Activated CD8-positive, alpha-beta memory T cell treated with anti-CD3 and anti-CD28 coated beads for 1 hour (primary cell): Measurements from ENCODE around the gene ZFAND3.
A peak's percentile ranks its signal among the peaks of the same experiment; 100 is the strongest.

Experiments used
- DNase-seq, 2 donors: peaks; one replicate each; pipeline ENCODE4 v3.0.0-alpha.2; 2020; ENCODE audit warnings: low read depth in 1 of 2; ENCODE audit errors: extremely low read depth in 1 of 2

ZFAND3 gene

DNA sequence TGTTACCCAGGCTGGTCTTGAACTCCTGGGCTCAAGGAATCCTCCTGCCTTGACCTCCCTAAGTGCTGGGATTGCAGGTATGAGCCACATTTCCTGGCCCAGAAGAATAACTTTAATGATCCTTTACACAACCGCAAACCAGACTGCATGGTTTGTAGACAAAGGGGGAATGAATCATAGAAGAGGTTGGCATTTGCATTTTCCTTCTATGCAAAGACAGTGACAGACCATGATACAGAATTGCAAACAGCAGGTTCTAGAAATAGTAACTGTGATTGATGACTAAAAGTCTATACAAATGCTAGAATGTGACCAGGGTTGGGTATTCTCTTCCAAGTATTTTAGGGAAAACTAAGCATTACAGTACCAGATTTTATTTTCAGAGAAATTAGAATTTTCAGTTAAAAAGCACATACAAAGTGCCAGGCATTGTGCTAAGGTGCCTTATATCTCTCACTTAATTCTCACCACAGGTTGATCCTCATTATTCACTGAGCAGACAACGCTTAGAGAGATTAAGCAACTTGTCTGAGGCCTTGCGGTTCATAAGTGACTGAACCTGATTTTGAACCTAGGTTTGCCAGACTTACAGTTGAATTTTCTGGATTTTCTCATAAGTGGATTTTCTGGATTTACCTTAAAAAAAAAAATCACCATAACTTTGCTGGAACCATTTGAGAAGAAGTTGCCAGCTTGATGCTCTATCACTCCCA, 146.6 kb downstream of the ZFAND3 start:
- DNase-seq, result no peak

- no peak for DNase-seq
These were observed 147.3 kb downstream of the ZFAND3 start for GRCh38 chr6:37966801-37967200.

DNA sequence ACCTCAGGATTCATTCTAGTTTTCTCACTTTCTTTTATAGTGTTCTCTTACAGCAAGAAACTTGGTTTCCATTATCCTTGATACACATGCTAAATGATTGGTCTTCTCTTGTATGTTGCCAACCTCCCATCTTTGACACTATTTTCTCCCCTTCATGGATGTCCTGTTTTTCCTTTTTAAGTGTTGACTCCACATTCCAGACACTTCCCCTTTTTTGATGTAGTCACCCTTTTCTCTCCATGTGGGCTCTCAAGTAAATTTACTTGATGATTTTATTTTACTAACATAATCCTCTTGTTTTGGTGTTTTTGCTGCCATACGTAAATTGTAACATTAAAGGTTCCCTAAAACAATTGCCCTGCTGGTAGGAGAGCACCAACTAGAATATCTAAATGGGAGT, 148.1 kb downstream of the ZFAND3 start:
- DNase-seq, result no peak

GRCh38 chr6:37971266-37971665, 151.7 kb downstream of the ZFAND3 start:
- no peak for DNase-seq

- DNase-seq, result no peak
These were observed 152.3 kb downstream of the ZFAND3 start for GRCh38 chr6:37971711-37972390.

GRCh38 chr6:37972994-37973757, 153.6 kb downstream of the ZFAND3 start:
- no peak for DNase-seq

DNA sequence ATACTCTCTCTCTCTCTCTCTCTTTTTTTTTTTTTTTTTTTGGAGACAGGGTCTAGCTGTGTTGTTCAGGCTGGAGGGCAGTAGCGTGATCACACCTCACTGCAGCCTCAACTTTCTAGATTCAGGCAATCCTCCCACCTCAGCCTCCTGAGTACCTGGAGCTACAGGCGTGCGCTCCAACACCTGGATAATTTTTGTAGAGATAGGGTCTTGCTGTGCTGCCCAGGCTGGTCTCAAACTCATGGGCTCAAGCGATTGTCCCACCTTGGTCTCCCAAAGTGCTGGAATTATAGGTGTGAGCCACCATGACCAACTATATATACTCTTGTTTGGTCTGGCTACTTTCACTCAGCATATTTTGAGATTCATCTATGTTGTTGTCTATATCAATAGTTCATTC, 154.9 kb downstream of the ZFAND3 start:
- no peak for DNase-seq

DNA sequence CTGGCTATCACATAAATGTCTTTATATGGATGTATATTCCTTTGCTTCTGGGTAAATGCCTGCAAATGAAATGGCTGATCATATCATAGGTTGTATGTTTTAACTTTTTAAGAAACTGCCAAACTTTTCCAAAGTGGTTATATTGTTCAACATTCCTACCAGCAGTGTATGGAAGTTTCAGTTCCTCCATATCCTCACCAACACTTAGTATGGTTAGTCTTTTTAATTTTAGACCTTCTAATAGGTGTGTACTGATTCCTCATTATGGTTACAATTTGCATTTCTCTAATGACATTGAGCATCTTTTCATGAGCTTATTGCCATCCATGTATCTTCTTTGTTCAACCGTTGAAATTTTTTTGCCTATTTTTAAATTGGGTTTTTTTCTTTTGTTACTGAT, 155.4 kb downstream of the ZFAND3 start:
- DNase-seq, result no peak

DNA sequence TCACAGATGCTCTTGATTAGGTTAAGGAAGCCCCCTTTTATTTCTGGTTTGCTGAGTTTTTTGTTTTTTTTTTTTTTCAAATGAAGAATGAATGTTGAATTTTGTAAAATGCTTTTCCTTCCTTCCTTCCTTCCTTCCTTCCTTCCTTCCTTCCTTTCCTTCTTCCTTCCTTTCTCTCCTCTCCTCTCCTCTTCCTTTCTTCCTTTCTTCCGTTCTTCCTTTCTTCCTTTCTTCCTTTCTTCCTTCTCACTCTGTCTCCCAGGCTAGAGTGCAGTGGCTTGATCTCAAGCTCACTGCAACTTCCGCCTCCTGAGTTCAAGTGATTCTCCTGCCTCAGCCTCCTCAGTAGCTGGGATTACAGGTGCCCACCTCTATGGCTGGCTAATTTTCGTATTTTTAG, 158.2 kb downstream of the ZFAND3 start:
- no peak for DNase-seq

GRCh38 chr6:37979392-37980221, 160.1 kb downstream of the ZFAND3 start:
- no peak for DNase-seq

DNA sequence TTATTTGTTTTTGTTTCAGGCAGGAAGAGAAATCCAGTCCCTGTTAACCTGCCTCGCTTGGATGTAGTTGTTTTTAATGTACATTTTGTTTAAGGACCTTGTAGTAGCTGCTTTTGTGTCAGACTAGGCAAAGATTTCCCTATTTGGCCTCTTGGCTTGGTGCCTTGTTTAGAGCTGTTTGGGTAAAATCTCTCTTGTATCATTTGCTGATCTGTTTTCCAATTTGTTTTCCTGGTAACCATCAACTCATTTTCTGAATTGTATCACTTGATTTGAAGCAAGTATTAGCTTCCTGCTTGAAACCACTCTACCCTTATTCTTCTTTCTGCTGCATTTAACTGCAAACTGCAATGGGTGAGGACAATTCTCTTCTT, 160.7 kb downstream of the ZFAND3 start:
- no peak for DNase-seq

- no peak for DNase-seq
These were observed 162.1 kb downstream of the ZFAND3 start for GRCh38 chr6:37981626-37982025.

GRCh38 chr6:37982317-37982716, 162.8 kb downstream of the ZFAND3 start:
- DNase-seq, result no peak

DNA sequence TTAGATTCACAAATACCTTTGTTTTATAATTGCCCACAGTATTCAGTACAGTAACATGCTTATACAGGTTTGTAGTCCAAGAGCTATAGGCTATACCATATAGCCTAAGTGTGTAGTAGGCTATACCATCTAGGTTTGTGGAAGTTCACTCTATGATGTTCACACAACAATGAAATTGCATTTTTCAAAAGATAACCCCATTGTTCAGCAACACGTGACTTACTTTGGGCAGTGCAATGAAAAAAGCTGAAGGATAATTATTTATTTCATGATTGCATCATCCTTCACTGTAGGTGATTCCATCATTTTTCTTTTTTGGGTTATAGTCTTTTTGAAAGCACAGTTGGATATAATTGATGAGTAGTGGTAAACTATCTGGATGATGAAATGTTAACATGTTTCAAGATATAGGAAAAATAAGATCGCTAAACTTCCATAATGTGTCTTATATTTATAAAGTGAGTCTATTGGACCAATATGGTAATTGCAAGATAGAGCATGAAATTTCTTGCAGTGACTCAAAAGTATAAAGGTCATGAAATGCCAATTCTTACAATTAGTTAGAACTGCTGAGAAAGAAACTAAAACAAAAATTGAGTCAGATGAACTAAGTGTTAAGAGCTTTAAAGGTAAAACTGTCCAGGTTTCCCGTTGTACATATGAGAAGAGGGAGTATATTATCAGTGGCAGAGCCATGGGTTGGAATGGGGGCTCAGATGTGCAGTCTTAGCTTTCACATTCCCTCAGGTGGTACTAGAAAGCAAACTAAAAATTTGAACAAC, 164.4 kb downstream of the ZFAND3 start:
- no peak for DNase-seq

GRCh38 chr6:37984578-37984977, 165.1 kb downstream of the ZFAND3 start:
- no peak for DNase-seq

DNA sequence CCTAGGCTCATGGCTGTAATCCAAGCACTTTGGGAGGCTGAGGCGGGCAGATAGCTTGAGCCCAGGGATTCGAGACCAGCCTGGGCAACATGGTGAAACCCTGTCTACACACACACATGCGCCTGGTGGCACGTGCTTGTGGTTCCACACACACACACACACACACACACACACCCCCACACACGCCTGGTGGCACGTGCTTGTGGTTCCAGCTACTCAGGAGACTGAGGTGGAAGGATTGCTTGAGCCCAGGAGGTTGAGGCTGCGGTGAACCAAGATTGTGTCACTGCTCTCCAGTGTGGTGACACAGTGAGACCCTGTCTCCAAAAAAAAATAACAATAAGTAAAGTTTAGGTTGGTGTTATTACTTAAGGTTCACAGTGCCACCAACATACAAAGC, 165.8 kb downstream of the ZFAND3 start:
- peak in 1 of 2 donors; percentile 18 for DNase-seq

DNA sequence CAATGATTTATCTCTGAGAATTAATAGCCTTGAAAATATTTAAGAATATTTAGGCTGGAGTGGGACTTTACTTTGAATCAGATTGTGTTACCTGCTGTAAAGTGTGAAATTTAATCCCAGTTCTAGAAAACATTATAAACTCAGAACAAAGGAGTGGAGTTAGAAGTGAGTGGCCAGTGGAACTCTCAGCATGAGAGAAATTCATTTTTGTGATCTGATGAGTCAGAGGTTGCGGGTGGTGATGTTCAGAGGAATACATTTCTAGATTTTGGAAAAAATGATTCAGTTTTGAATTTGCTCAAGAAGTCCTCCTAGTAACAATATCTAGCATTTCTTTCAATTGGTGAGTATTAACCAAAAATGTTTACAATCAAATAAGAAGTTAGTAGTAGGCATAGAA, 167.5 kb downstream of the ZFAND3 start:
- no peak for DNase-seq

- no peak for DNase-seq
These were observed 168.0 kb downstream of the ZFAND3 start for GRCh38 chr6:37987559-37987958.

GRCh38 chr6:37988127-37988526, 168.6 kb downstream of the ZFAND3 start:
- DNase-seq, result no peak

- DNase-seq, result no peak
These were observed 169.2 kb downstream of the ZFAND3 start for GRCh38 chr6:37988696-37989095.
